Epidermal melanocyte (primary cell): ENCODE results near the gene TMEM218.
"Not testable (repeated sequence)": the region's sequence is repeated elsewhere in the genome, so short reads cannot be mapped to it uniquely, and the experiment has no call there.

Source experiments
- DNase-seq: peaks from one replicate; pipeline ENCODE4 v3.0.0; 2011; ENCODE audit warnings: low spot score; ENCODE audit not compliant: insufficient read length

The TMEM218 gene

DNA sequence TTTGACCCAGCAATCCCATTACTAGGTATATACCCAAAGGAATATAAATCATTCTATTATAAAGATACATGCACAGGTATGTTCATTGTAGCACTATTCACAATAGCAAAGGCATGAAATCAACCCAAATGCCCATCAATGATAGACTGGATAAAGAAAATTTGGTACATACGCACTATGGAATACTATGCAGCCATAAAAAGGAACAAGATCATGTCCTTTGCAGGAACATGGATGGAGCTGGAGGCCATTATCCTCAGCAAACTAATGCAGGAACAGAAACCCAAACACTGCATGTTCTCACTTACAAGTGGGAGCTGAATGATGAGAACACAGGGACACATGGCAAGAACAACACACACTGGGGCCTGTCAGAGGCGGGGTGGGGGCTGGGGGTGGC lies 55.3 kb downstream of the TMEM218 start:
- DNase-seq: not testable (repeated sequence)

DNA sequence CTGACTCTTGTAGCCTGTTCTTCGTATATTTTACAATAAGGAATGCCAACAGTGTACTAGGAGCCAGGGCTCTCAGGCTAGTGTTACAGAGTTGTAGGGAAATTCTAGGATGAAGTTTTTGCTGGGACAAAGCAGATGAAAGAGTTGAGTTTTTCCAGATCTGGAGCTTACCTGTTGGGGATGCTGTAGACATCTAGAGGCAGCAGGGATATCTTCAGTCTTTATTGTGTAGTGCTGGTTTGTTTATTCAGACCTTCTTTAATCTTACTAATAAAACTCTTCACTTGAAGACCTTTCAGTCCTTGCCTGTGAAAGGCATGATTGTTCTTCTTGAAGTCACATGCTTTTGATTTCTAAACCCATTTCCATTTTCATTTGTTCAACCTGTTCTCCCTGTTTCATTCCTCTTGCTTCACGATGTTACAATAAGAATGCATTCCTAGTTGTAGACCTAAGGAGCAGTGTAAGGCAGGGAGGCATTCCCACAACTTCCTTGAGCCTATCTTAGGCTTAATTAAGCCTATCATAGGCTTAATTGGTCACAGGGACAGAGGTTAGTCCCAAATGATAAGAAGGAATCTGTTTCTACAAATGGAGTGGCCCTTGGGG lies 56.2 kb downstream of the TMEM218 start:
- no peak for DNase-seq

DNA sequence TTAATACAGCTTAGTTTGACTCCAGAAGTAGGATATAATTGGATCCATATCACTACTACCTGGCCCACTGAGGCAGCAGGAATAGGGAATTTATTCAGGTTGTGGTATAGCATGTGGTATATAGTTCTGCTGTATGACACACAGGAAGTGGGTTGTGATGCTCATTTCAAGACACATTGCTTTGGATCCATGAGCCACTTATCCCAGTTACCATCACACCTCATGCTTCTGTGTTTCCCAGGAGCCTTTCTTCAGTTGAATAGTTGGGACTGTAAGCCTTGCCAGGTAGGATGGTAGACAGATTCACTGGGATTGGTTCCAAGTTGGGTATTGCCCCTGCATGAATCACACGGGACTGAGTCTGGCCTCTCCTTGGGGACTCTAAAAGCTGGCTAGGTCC lies 58.3 kb downstream of the TMEM218 start:
- no peak for DNase-seq

DNA sequence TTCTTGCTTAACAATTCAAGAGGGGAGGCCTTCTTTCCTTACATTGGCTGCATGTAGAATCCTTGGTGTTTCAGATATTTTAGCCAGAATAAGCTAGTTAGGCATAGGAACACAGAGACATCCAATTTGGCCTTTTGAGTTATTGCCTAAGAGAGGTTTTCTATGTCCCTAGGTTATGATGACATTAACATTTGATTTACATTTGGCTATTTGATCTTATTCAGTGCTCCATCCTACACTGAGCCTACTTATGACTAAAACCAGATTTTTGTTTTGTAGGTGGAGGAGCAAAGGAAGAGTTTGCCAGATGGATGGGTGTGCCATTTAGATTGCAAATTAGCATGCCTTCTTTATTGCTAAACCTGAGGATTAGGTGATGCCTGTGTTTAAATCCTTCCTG lies 59.4 kb downstream of the TMEM218 start:
- DNase-seq: no peak

DNA sequence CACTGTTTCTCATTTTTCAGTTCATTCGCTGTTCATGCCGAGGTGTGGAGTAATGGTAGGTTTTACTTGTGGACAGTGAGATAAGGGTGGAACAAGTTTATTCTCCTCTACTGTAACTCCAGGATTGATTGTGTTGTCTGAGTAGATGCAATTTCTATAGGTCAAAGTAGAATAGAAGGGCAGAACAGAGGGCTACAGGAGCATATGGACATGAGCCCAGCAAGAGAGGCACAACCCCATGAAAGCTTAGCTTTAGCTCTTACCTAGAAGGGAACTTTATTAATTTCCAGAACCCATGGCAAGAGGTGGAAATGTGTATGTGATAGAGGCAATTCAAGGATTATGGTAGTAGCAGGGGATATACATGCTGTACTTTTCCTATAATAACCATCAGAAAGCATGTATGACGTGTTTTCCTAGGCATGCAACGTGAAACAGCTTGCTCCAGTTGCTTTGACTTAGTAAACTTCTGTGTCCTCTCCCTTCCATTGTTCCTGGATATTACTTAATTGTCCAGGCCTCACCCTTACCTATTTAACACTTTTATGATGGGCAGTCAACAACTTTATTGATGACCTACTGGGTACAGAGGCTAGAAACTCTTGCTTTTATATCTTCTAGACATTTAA lies 62.1 kb downstream of the TMEM218 start:
- DNase-seq: no peak
